ENCODE data around the gene TMEM115. TPM values are rescaled to one million over a fixed set of nuclear protein-coding genes. Genes with fewer than 3 reads are reported as not detected.

The TMEM115 gene
- total RNA-seq, 1 donor from 2014 or later, result 44.4 TPM

GRCh38 chr3:50378024-50378423, 18.7 kb upstream of the TMEM115 start:
- DNase-seq (ENCODE audit: low read depth in 2 of 2), result no peak

GRCh38 chr3:50375258-50375931, 16.1 kb upstream of the TMEM115 start:
- no peak for DNase-seq (ENCODE audit: low read depth in 2 of 2)

GRCh38 chr3:50374363-50375257, 15.3 kb upstream of the TMEM115 start:
- DNase-seq (ENCODE audit: low read depth in 2 of 2), result no peak

DNA sequence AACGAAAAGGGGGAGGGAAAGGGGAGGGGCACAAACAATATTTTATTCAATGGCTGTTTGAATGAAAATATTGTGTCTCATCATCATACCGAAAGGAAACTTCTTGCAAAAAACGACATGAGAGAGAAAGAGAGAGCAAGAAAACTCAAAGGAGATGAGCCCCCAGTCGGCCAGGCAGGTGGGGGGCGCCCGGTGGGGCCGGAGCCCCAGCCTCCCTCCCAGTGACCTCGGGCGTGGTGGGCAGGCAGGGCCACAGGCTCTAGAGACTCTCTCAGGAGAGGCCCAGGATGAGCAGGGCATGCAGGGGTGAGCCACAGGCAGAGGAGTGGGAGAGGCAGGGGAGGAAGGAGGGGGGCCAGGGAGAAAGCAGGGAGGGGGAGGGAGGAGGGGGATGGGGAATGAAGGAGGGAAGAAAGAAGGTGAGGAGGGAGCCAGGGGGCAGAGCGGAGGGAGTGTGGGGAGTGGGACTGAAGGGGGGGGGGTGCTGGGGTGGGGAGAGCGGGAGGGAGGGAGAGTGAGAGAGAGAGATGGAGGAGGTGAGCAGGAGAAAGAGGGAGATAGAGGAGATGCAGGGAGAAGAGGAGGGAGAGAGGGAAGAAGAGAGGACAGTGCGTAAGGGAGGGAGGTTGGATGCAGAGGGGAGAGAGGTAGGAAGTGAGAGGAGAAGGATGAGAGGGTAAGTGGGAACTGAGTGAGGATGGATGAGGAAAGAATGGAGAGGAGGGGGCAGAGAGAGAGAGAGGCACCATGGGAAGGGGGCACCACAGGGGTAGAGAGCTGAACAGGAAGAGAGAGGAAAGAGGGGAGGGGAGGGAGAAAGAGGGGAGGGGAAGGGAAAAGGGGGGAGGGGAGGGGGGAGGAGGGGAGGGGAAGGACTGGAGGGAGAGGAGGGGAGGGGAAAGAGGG, 14.1 kb upstream of the TMEM115 start:
- no peak for DNase-seq (ENCODE audit: low read depth in 2 of 2)

DNA sequence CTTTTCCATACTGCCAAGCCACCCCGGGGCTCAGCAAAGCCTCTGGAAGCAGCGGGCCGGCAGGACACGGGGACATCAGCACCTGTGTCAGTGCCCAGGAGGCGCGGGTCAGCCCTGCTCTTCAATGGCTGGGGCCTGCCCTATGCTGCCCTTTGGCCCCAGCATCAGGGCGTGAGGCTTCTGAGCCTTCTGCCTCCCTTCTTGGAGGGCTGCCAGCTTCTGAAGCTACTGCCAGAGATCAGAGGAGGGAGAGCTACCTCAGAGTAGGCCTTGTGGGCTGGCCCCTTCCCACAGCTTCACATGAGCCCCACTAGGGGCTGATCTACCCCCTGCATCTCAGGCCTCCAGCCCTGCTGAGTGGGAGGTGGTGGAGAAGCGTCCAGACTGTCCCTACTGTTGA, 13.0 kb upstream of the TMEM115 start:
- DNase-seq (ENCODE audit: low read depth in 2 of 2), result no peak

DNA sequence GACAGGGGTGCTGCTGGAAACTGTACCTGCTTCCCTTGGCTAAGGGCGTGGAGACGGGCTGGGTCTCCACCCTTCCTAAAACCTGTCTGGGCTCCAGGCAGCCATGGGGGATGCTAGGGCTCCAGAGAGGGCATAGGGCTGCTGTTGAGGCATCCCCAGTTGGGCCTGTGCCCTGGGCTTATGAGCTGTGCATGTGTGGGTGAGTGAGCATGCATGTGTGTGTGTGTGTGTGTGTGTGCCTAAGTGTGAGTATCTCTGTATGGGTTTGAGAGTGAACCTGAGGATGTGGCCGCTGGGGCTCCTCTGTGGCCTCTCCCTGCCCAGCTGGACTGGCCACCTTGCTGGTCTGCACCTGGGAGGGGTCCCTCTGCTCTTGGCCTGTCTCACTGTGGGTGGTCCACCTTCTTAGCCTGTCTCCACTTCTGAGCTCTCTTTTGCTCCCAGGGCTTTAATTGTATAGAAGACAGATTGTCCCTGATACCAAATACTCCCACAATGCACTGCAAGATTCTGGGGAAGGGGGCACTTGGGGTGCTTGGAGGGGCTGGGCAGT, 11.9 kb upstream of the TMEM115 start:
- DNase-seq (ENCODE audit: low read depth in 2 of 2), result no peak

DNA sequence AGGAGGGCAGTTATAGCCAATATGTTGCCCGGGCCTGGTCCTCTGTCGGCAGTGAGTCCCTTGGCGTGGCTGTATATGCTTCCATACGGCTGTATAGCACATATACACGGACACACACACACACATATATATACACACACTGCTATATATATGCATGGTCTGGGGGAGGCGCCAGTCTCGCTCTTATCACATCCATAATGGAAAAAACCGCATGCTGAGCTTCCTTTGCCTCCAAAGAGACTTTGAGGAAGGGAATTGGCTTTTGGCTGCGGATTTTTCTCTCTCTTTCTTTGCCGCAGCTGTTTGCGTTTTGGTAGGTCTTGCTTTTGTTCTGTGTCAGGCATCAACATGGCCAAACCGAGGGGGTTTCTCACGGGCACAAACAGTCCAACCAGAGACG, 11.3 kb upstream of the TMEM115 start:
- DNase-seq (ENCODE audit: low read depth in 2 of 2), result peak in 1 of 2 donors; percentile 83

GRCh38 chr3:50369012-50369670, 9.8 kb upstream of the TMEM115 start:
- no peak for DNase-seq (ENCODE audit: low read depth in 2 of 2)

DNA sequence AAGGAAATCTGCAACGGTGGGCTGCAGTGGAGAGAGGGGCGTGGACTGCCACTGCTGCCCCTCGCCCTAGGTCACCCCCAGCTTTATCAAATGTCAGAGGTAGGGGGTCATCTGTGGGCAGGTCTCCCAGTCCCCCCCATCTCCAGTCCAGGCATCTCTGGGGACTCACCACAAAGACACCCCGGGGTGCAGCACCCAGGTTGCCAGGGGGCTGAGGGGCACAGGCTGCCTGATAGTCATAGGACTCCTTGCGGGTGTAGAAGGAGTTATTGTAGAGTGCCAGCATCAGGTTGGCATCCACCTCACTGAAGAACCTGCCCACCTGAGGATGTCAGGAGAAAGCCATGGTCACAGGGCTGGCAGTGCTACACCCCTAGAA, 6.5 kb upstream of the TMEM115 start:
- DNase-seq (ENCODE audit: low read depth in 2 of 2), result no peak

DNA sequence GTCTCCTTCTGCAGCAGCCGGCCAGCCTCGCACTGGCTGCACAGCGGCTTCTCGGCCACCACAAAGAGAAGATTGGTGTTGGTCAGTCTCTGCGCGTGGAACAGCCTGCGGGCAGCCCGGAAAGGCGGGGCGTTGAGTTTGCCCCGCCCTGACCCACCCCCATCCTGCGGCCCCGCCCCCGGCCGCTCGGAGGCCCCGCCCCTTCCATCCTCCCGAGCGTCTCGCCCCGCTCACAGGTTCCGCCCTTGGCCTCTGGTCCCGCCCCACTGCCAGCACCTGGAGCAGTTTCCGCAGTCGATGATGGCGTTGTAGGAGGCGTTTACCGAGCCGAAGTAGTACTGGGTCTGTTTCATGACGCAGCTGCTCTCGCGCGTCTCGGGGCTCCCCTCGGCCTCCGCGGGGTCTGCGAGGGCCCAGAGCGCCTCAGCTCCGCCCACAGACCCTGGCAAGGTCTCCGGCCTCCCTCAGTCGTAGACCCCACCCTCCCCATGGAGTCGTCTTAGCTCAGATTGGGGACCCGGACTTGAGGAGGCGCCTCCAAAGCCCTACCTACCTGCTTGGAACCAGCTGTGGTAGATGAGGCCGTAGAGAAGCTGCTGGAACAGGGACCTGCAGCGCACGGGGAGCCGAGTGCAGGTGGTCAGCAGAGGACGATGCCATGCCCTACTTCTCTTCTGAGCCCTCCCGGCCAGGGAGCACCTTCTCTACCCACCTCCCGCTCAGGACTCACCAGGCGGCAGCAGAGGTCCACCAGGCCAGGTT, 5.9 kb upstream of the TMEM115 start:
- DNase-seq (ENCODE audit: low read depth in 2 of 2), result peak; percentile 61 to 64

DNA sequence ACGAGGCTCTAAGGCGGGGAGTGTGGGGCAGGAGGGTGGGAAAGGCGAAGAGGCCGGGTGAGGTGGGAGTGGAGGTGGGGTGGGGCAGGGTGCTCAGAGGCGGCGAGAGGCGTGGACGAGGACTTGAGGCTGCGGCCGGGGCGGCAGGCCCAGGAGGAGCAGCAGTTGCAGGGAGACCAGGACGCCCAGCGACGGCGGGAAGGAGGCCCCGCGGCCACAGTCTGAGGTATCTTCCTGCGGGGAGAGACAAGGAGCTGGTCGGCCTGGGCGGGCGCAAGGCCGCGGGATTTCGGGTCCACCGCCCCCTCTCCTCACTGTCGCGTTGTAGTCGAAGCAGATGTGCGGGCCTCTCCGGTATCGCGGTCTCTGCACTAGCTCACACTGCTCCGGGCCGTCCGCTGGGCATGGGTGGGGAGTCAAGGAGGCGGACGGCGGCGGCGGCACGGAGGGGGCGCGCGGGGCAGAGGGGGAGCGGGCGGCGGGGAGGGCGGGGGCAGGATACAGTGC, 5.3 kb upstream of the TMEM115 start:
- DNase-seq (ENCODE audit: low read depth in 2 of 2), result peak in 1 of 2 donors; percentile 14

DNA sequence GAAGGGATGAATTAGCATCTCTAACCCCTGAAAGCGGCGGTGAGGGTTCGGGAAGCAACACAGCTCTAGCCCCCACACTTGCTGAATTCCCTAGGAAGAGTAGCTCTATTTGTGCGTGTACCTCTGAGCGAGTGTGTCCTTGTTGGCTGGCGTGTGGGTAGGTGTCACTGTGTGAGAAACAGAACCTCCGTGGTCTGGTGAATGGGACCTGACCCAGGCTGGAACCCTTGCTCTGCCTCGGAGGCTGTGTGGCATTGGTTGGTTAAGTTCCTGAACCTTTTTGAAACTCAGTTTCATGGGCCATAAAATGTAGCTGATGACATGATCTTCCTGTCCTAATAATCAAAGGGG, 414 bp upstream of the TMEM115 start:
- no peak for DNase-seq (ENCODE audit: low read depth in 2 of 2)

GRCh38 chr3:50358355-50358910, 888 bp downstream of the TMEM115 start:
- DNase-seq (ENCODE audit: low read depth in 2 of 2), result no peak

DNA sequence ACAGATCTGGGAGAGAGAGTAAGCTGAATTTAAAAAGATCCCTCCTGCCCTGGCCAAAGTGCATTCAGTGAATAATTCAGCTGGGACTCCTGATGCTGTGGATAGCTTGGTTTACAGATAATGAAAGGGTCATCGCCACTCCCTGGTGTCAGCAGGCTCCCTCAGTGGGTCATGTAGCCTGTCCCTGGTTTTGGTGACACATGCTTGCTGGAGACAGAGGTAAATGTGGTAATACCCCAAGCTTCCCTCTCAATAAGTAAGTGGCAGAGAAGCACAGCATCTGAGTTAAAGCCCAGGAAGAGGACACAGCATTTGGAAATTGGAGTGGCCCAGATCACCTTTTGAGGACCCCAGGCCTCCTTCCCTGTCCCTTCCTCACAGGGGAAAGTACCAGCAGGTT, 1.8 kb downstream of the TMEM115 start:
- no peak for DNase-seq (ENCODE audit: low read depth in 2 of 2)

GRCh38 chr3:50356553-50356952, 2.8 kb downstream of the TMEM115 start:
- peak in 1 of 2 donors; percentile 49 for DNase-seq (ENCODE audit: low read depth in 2 of 2)

GRCh38 chr3:50355829-50356552, 3.3 kb downstream of the TMEM115 start:
- no peak for DNase-seq (ENCODE audit: low read depth in 2 of 2)

DNA sequence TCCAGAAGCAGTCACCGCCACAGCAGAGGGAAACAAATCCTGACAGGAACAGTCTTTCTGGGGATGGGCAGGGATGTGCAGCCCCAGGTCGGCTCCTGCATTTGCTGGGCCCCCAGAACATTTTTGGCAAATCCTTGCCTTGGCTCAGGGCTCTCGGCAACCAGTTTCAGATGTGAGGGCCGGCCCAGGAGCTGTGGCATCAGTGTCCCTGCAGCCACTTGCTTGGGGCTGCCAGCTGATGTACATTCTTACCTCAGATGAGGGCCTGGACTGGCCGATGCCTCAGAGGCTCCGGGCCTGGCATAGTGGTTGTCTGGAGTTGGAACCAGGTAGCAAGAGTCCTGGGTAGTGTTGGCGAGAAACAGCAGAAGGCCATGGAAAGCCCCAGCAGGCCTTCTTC, 4.5 kb downstream of the TMEM115 start:
- DNase-seq (ENCODE audit: low read depth in 2 of 2), result no peak

DNA sequence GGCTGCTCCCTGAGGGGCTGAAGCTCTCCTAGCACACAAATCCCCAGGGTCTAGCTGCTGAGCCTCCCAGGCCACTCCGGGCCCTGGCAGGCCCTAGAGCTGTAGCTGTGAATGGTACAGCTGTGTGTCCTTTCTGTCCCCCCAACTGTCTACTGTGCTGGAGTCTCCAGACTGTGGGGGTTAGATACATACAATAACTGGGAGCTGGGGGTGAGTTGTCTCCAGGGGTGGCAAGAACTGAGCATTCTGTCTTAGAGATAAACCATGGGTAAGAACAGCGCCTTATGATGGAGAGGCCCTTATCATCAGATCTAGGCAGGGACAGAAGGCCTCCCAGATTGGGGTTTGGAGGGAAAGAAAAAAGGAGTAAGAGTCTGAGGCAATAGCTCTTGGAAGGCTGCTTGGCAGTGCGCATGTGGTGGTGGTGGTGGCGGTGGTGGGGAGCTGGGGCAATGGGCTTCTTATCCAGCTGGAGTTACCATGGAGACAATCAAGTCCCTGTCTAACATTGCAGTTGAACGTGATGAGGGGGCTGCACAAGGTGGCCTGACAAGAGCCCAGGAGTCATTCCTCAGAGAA, 5.0 kb downstream of the TMEM115 start:
- no peak for DNase-seq (ENCODE audit: low read depth in 2 of 2)

Data from lung microvascular endothelial cell (primary cell).